H7 (cell line): ENCODE data around the gene CNDP1. TPM values are rescaled to one million over a fixed set of nuclear protein-coding genes. Genes with fewer than 3 reads are reported as not detected.
"Not testable (repeated sequence)": the region's sequence is repeated elsewhere in the genome, so short reads cannot be mapped to it uniquely, and the experiment has no call there.

Experiments used
- DNase-seq: peaks from one replicate; pipeline ENCODE4 v3.0.0; 2012
- H3K27me3 ChIP-seq: 2 replicates; pipeline ENCODE4 v1.6.0; 2011; ENCODE audit warnings: mild to moderate bottlenecking, low read length; ENCODE audit not compliant: control insufficient read depth, insufficient read depth
- H3K36me3 ChIP-seq: replicated peaks from 2 replicates; pipeline ENCODE4 v1.5.1; 2011; ENCODE audit warnings: low read length; ENCODE audit not compliant: control insufficient read depth, insufficient read depth
- H3K4me3 ChIP-seq: 2 replicates; pipeline ENCODE4 v1.5.1; 2011; ENCODE audit warnings: low read depth, mild to moderate bottlenecking, control low read depth, low read length, moderate library complexity; ENCODE audit not compliant: insufficient read depth
- total RNA-seq: library from RNA; depleted of rRNA; stranded (reverse); fragments of >200 nt; shearing (Covaris generic); gene quantifications from 2 replicates; pipeline ENCODE4 v1.2.3, GENCODE V29; 2014

Gene CNDP1
- total RNA-seq, 1 experiment from 2014 or later, result not detected

DNA sequence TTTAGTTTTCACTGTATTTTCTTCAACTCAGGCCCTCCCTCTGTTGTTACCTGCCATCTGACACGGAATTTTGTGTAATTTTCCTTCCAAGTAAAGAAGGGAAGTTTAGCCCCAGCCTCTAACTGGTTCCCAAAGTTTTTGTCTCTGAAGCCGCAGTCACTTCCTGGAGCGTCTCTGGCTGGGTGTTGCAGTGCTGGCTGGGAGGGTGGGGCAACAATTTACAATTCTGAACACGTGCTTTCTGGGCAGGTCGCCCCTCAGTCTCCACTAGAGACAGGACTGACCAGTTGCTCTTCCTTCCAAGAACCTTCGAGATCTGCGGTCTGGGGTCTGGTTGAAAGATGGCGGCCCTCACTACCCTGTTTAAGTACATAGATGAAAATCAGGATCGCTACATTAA, 34.7 kb upstream of the CNDP1 start:
- no peak overlapping the region for H3K4me3 ChIP-seq
- peaks cover 17% of the 10 kb centered on the region for H3K36me3 ChIP-seq
- no peak for DNase-seq
- H3K27me3 ChIP-seq, result no peaks in the 10 kb centered on the region

DNA sequence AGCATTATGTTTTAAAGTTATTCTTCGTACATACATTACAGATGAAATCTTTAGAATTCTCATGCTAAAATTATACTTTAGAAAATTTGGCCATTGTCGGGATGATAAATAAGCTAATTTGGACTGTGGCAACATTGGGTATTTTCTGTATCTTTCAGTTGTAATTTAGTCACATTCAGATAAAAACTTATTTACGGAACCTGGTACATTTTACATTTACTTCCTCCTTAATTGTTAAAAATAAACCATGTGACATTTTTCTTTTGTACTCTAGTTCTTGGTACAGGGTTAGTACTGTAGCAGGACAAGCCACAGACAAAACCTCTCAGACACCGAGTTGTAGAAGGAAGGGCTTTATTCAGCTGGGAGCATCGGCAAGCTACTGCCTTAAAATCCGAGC, 33.9 kb upstream of the CNDP1 start:
- Histone ChIP-seq H3K27me3 (no peaks in the 10 kb centered on the region), H3K4me3 (no peak overlapping the region), H3K36me3 (peaks cover 17% of the 10 kb centered on the region)
- DNase-seq, result no peak

DNA sequence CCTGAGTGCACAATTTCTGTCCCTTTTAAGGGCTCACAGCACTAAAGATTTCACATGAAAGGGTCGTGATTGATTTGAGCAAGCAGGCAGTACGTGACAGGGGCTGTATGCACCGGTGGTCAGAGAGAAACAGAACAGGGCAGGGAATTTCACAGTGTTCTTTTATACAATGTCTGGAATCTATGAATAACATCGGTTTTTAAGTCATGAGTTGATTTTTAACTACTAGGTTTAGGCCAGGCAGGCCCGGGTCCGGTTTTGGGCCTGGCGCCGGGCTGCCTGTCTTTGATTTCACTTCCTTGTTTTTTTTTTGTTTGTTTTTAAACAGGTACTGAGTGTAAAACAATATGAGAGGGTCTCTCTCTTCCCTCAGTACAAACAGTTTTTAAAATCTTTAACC, 33.5 kb upstream of the CNDP1 start:
- not testable (repeated sequence) for H3K27me3 ChIP-seq, H3K4me3 ChIP-seq, DNase-seq
- H3K36me3 ChIP-seq, result peaks cover 17% of the 10 kb centered on the region

DNA sequence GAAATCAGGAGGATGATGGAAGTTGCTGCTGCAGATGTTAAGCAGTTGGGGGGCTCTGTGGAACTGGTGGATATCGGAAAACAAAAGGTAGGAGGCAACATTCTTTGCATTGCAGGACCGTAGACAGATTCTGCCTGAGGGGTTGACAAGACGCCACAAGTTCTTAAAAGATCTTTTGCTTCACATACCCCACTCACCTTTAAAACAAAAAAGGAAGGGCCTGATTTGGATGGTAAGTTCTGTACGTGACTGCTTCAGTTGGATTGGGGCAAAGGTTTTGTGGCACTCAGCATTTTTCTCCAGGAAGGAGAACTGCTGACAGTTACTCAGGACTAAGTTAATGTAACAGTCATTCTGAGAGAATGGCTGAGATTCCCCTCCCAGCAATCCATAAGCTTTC, 32.9 kb upstream of the CNDP1 start:
- peaks cover 17% of the 10 kb centered on the region for H3K36me3 ChIP-seq
- no peak overlapping the region for H3K4me3 ChIP-seq
- no peak for DNase-seq
- H3K27me3 ChIP-seq, result no peaks in the 10 kb centered on the region

DNA sequence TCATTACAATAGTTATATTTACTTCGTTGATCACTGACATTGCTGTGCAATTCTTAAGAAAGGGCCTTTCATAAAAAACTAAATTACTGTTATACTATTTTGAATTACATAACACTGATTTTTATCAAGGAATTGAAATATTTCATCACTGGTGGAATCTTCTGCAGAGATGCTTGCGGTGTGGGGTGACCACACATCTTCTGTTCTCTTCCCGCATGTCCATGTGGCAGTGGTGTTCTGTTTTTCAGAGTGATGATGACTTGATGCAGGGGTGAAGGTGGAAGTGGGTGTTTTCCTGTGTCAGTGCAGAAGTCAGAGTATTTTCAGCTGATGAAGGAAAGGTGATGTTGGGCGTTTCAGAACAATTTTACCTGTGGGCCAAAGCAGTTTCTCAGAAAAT, 31.2 kb upstream of the CNDP1 start:
- Histone ChIP-seq H3K27me3 (no peaks in the 10 kb centered on the region), H3K36me3 (peaks cover 19% of the 10 kb centered on the region), H3K4me3 (no peak overlapping the region)
- DNase-seq, result no peak

DNA sequence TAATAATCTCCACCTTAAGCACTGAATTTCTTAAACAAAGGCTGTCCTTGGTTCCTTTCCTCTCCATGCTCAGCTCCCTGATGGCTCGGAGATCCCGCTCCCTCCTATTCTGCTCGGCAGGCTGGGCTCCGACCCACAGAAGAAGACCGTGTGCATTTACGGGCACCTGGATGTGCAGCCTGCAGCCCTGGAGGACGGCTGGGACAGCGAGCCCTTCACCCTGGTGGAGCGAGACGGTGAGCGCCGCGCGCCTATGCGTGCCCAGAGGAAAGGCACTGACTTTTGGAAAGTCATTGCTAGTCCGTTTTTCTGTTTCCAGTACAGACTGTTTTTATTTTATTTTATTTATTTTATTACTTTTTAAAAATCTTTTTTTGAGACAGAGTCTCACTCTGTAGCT, 28.5 kb upstream of the CNDP1 start:
- H3K4me3 ChIP-seq, result no peak overlapping the region
- peaks cover 30% of the 10 kb centered on the region for H3K36me3 ChIP-seq
- no peaks in the 10 kb centered on the region for H3K27me3 ChIP-seq
- DNase-seq, result peak; percentile 30

DNA sequence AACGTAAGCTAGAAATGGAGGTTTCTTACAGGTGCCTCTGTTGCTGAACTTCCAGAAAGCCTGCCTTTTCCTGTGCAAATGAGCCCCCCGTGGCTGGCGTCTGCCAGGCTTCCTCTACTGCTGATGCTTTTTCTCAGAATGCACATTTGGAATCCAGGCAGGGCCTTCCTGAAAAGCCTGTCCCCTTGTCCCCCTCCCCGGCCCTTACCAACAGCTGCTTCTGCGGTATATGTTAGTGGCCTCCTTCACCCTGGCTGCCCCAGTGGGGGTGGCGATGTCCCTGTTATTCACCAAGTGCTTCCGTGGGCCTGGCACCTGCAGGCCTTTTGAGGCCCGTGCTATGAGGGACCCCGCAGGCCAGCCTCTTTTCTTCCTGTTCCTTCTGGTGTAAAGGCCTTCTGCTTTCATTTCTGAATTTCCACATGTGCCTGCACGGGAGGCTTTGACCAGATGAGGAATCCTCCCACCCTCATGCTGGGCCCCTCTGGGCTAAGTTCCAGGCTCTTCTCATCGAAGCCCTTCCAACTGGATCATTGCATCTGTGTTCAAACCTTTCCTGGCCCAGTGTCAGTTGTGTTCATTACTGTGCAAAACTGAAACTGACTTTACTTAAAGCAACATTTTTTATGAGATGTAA, 27.7 kb upstream of the CNDP1 start:
- H3K36me3 ChIP-seq, result peaks cover 28% of the 10 kb centered on the region
- H3K4me3 ChIP-seq, result no peak overlapping the region
- H3K27me3 ChIP-seq, result no peaks in the 10 kb centered on the region
- DNase-seq, result peak; percentile 69

DNA sequence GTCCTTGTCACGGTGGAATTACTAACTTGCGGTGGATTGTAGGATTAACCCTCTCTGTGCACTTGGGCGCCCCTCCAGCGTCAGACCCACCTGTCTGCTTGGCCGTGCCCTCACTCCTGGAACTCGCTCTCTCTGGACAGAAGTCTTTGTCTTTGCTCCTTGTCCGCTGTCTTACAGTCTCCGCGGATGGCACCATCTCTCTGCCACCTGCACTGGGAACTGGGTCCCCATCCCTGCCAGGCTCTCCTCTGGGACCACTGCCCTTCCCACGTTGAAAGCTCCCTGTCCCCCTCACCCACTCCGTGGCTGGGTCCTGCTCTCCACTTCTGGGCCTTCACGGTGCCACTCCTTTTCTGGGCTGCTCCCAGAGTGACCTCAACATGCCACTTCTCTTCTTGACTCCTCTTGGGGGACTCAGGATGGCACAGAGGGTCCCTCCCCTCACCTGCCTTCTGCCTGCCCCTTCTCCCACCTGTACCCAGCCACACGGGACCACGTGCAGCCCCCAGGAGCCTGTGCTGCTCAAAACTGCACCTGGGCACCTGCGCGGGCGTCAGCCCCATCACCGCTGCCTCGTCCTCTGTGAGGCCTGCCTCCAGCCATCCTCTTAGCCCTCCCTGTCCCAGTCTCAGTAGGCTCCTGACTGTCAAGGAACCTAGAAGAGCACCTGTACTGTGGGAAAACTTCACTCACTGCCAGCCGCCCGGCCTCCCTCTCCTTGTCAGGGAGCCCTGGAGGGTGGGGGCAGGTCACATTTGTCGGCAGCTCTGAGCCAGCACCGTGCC, 27.0 kb upstream of the CNDP1 start:
- DNase-seq, result peak; percentile 22
- no peaks in the 10 kb centered on the region for H3K27me3 ChIP-seq
- H3K36me3 ChIP-seq, result peaks cover 31% of the 10 kb centered on the region
- H3K4me3 ChIP-seq, result no peak overlapping the region

DNA sequence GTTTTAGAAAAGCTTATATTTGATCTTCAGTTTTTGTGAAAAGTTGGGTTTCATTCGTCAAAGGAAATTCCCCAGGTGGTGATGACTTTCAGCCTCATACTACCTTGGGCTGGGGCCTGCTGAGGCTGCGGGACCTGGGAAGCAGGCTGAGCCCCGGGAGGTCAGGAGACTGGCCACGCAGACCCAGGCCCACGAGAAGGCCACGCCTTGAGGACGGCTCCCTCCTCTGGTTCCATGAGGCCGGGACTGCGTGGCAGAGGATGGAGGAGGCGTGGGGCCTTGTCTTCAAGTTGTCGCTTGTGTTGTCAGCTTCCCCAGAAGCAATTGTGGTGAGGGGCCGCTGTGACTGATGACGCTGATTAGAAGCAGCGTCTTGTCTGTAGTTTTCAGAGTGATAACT, 26.4 kb upstream of the CNDP1 start:
- Histone ChIP-seq H3K4me3 (no peak overlapping the region), H3K27me3 (no peaks in the 10 kb centered on the region), H3K36me3 (peaks cover 33% of the 10 kb centered on the region)
- peak; percentile 28 for DNase-seq

DNA sequence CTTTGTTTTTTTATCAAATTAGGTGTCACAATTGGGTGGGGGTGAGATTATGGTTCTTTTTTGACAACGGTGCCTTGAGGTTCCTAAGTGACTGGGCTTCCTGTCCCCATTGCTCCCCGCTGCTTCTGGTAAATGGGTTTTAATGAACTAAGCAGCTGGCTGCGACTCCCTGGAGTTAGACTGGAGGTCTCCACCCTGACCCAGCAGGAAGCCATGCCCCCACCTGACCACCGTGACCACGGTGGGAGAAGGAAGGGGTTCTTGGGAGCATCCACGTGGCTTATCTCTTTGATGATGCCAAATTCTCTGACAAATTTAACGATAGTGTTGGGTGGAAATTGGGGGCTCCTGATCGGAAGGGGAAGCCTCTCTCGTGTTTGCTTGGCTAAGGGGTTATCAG, 25.9 kb upstream of the CNDP1 start:
- Histone ChIP-seq H3K4me3 (no peak overlapping the region), H3K36me3 (peaks cover 36% of the 10 kb centered on the region), H3K27me3 (no peaks in the 10 kb centered on the region)
- peak; percentile 11 for DNase-seq

DNA sequence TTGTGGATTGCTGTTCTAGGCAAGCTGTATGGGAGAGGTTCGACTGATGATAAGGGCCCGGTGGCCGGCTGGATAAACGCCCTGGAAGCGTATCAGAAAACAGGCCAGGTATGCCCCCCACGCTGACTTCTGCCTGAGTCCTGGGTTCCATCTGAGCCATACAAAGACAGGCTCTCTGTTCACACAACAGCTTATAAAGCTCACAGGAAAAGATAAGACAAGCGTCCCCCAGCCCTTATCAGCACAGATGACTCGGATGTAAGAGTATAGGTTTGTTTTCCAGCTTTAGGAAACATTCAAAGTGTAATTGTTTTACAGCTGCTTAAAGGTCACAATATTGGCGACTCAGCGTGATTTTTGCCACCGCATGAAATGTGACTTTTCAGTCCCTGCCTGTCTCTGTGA, 25.5 kb upstream of the CNDP1 start:
- DNase-seq, result no peak

DNA sequence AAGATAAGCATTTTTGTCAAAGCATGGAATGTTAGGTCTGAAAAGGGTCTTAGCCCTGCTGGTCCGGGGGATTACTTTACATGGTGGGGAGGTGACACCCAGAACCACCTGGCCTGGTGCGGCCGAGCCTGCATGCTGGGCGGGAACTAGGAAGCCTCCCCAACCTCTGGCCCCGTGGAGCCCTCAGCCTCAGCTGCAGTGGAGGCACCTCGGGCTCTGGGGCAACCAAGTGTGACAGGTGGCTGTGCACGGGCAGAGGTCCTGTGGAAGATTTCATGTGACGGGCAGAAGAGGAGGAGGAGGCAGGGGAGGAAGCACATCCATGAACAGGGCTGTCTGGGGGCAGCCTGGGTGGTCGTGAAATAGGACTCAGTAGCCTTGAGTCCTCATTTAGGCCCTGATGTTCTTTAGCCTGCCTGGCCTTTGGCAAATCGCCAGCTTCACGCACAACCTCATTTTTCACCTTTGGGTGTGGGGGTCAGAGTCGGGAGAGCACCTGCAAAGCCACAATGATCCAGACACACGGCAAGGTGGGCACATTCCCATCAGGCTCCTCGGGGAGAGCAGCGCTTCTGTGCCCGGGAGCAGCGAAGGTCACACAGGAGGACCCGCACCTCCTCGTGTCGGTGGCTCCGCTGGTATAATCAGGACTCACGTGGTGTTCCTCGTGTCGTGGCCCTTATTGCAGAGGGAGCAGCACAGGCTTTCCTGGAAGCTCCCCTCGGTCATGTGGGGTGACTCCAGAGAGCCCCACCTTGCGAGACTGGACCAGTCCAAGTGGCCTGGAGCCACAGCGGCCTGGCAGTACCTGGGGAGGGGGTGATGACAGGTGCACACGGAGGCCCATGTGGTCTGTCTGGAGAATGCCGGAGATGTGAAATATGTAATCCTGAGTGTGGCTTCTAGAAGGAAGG, 24.2 kb upstream of the CNDP1 start:
- Histone ChIP-seq H3K36me3 (peaks cover 34% of the 10 kb centered on the region), H3K4me3 (no peak overlapping the region), H3K27me3 (no peaks in the 10 kb centered on the region)
- DNase-seq, result peak; percentile 15

More for the DNA sequence above, 25.5 kb upstream of the CNDP1 start:
- peaks cover 36% of the 10 kb centered on the region for H3K36me3 ChIP-seq
- no peaks in the 10 kb centered on the region for H3K27me3 ChIP-seq
- no peak overlapping the region for H3K4me3 ChIP-seq

DNA sequence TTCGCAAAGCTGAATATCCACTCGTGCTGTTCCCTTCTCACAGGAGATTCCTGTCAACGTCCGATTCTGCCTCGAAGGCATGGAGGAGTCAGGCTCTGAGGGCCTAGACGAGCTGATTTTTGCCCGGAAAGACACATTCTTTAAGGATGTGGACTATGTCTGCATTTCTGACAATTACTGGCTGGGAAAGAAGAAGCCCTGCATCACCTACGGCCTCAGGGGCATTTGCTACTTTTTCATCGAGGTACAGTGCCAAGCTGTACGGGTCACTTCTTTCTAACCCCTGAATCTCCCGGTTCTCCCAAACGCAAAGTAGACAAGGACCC, 23.6 kb upstream of the CNDP1 start:
- H3K27me3 ChIP-seq, result no peaks in the 10 kb centered on the region
- peaks cover 35% of the 10 kb centered on the region for H3K36me3 ChIP-seq
- no peak overlapping the region for H3K4me3 ChIP-seq
- no peak for DNase-seq

DNA sequence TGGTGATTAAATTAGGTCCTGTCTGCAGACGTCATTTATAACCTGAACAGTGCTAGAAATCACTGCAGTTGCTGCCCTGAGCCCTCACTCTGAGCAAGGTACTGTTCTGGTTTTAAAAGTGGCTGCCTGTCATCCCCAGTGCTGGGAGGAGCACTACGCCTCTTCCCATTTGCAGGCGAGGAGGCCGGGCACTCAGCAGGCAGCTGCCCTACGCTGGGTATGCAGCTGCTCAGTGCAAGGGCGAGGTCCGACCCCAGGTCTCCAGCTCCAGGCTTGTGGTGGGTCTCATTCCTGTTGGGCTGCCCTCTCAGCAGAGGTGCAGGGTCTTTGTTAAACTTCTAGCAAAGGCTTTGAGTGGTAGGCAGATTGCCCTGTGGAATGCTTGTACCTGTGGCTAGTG, 22.5 kb upstream of the CNDP1 start:
- peaks cover 43% of the 10 kb centered on the region for H3K36me3 ChIP-seq

More for the DNA sequence above, 22.5 kb upstream of the CNDP1 start:
- Histone ChIP-seq H3K27me3 (no peaks in the 10 kb centered on the region), H3K4me3 (no peak overlapping the region)
- DNase-seq, result peak; percentile 11
